HepG2 (cell line): ENCODE measurements around the gene KPNA3. TPM values are rescaled to one million over a fixed set of nuclear protein-coding genes. Genes with fewer than 3 reads are reported as not detected.

Source experiments
- ARHGAP35 ChIP-seq: sonication (generic); formaldehyde crosslinking; IDR thresholded peaks from 2 replicates; pipeline ENCODE4 v1.9.0; 2022; ENCODE audit warnings: mild to moderate bottlenecking, inconsistent platforms, moderate library complexity, missing genetic modification reagents, borderline replicate concordance
- BHLHE40 ChIP-seq: IDR thresholded peaks from 2 replicates; pipeline ENCODE4 v1.6.1; 2011; ENCODE audit warnings: low read length, improper control_type of control experiment
- CEBPB ChIP-seq: IDR thresholded peaks from 2 replicates; pipeline ENCODE4 v1.6.1; 2011; ENCODE audit warnings: low read depth, low read length, improper control_type of control experiment, borderline replicate concordance
- GFI1 ChIP-seq: sonication (generic); formaldehyde crosslinking; IDR thresholded peaks from 2 replicates; pipeline ENCODE4 v1.5.0; 2020; ENCODE audit warnings: missing genetic modification reagents, mild to moderate bottlenecking, borderline replicate concordance
- HCFC1 ChIP-seq: fragments of 150-350 bp; IDR thresholded peaks from 2 replicates; pipeline ENCODE4 v1.6.1; 2014; ENCODE audit warnings: low read depth, low read length
- HDAC1 ChIP-seq: sonication (generic); formaldehyde crosslinking; IDR thresholded peaks from 2 replicates; pipeline ENCODE4 v1.5.1; 2020; ENCODE audit warnings: mild to moderate bottlenecking, missing genetic modification reagents
- HNRNPH1 ChIP-seq: fragments of 200-400 bp; formaldehyde crosslinking; optimal IDR thresholded peaks from 2 replicates; pipeline ENCODE3; 2017; ENCODE audit warnings: mild to moderate bottlenecking, low read depth, low read length
- MIER2 ChIP-seq: IDR thresholded peaks from 2 replicates; pipeline ENCODE4 v1.6.1; 2016; ENCODE audit warnings: missing biosample characterization, missing genetic modification reagents
- MTA3 ChIP-seq: sonication (generic); formaldehyde crosslinking; IDR thresholded peaks from 2 replicates; pipeline ENCODE4 v1.4.0; 2020; ENCODE audit warnings: missing genetic modification reagents
- NPAS2 ChIP-seq: sonication (generic); formaldehyde crosslinking; IDR thresholded peaks from 2 replicates; pipeline ENCODE4 v1.8.0; 2022; ENCODE audit warnings: mild to moderate bottlenecking, missing genetic modification reagents, borderline replicate concordance
- PAX8 ChIP-seq: sonication (generic); formaldehyde crosslinking; IDR thresholded peaks from 2 replicates; pipeline ENCODE4 v1.8.0; 2022; ENCODE audit warnings: mild to moderate bottlenecking, missing genetic modification reagents, borderline replicate concordance
- RBAK ChIP-seq: sonication (generic); formaldehyde crosslinking; IDR thresholded peaks from 2 replicates; pipeline ENCODE4 v1.5.1; 2020; ENCODE audit warnings: mild to moderate bottlenecking, missing genetic modification reagents
- RXRA ChIP-seq: sonication (generic); formaldehyde crosslinking; IDR thresholded peaks from 2 replicates; pipeline ENCODE4 v1.5.1; 2020; ENCODE audit warnings: missing genetic modification reagents
- SOX13 ChIP-seq, 3 experiments: fragments of 450-650 bp in 1 of 3; sonication (generic) in 1 of 3; formaldehyde crosslinking in 1 of 3; IDR thresholded peaks in 2 of 3; conservative IDR thresholded peaks in 1 of 3; 2 replicates each; pipeline versions ENCODE4 v1.5.0 to v1.6.1; 2016 to 2020; ENCODE audit warnings: antibody characterized with exemption in 1 of 3, mild to moderate bottlenecking in 1 of 3, missing compliant biosample characterization in 1 of 3, missing genetic modification reagents in 1 of 3, moderate library complexity in 1 of 3
- U2AF1 ChIP-seq: fragments of 200-400 bp; formaldehyde crosslinking; optimal IDR thresholded peaks from 2 replicates; pipeline ENCODE3; 2017; ENCODE audit warnings: mild to moderate bottlenecking, low read depth, low read length
- ZSCAN20 ChIP-seq: sonication (generic); formaldehyde crosslinking; IDR thresholded peaks from 2 replicates; pipeline ENCODE4 v1.4.0; 2020; ENCODE audit warnings: missing genetic modification reagents, mild to moderate bottlenecking, borderline replicate concordance
- polyA plus RNA-seq, 8 experiments: library from polyadenylated mRNA; depleted of rRNA in 3 of 8; stranded (reverse) in 7 of 8; unstranded in 1 of 8; fragments of >200 nt; fragmentation: Illumina TruSeq in 4 of 8; extraction: Trizol in 4 of 8; gene quantifications; 2 replicates each; pipeline versions ENCODE4 v1.2.1 to v1.2.3, GENCODE V29; 2011 to 2016; ENCODE audit warnings: low read depth in 4 of 8, missing spikeins in 1 of 8, mixed read lengths in 1 of 8; ENCODE audit not compliant: insufficient read depth in 1 of 8
- total RNA-seq, 5 experiments: library from RNA; depleted of rRNA; stranded (reverse); fragments of >200 nt; fragmentation: Illumina TruSeq; extraction: Trizol; gene quantifications; 2 replicates each; pipeline ENCODE4 v1.2.3, GENCODE V29; 2016; ENCODE audit warnings: low read depth in 1 of 5
- TF ChIP-seq, protein P1 (sequence below): sonication (generic); formaldehyde crosslinking; IDR thresholded peaks from 2 replicates; pipeline ENCODE4 v1.4.0; 2020; ENCODE audit warnings: missing genetic modification reagents
- TF ChIP-seq, protein P2 (sequence below): sonication (generic); formaldehyde crosslinking; IDR thresholded peaks from 2 replicates; pipeline ENCODE4 v1.4.0; 2020; ENCODE audit warnings: missing genetic modification reagents
- TF ChIP-seq, protein P3 (sequence below): sonication (generic); formaldehyde crosslinking; IDR thresholded peaks from 2 replicates; pipeline ENCODE4 v1.5.1; 2020; ENCODE audit warnings: mild to moderate bottlenecking, moderate library complexity, missing genetic modification reagents

Gene KPNA3
- total and polyA plus RNA-seq, 2 of the 13 experiments (the other 11 are each of a cell fraction or from before 2014, with no cell fraction given) = 13.0 to 28.9 TPM

DNA sequence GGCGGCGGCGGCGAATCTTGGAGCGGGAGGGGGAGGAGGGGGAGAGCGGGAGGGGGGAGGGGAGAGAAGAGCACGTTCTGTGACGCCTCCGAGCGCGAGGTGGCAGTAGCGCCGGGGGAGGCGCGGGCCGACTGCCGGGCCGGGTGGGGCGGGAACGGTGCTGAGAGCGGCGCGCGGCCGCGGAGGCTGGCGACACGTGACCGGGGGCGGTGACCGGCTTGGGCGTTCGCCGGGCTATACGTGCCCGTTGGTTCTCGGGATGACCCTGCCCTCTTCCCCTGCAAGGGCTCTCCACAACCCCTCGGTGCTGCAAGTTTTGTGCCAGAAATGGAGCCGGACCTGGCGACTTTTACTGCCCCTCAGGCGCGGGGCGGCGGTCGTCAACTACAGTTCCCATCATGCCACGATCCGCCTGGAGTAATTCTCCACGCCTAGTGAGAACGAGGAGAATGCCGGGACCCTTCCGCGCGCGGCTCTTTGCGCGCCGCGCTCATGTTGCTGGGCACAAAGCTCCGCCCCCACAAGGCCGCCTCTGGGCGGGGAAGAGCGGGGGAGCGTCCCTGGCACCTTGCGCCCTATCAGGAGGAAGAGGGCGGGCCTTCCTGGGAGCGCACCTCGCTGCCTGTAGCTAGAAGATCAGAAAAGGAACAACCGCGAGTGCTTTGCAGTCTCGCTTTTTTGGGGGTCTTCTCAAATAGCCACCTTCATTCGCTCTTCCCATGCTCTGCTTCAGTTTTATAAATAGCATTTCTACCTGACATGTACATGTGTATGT is at the start of gene KPNA3 (continued):
- no peak; the same call in 1 of the 2 replicates for TF ChIP-seq ZSCAN20
- peak; percentile 75 for TF ChIP-seq HDAC1 (CRISPR knock-in tag)
- TF ChIP-seq CEBPB = no peak
- no peak for TF ChIP-seq RBAK (CRISPR knock-in tag)
- TF ChIP-seq U2AF1 = no peak
- TF ChIP-seq MTA3 (CRISPR knock-in tag) = no peak
- no peak for TF ChIP-seq SOX13 (IDR thresholded peaks at IDR 0.05)
- TF ChIP-seq SOX13 (CRISPR knock-in tag; conservative IDR thresholded peaks at IDR 0.05 in 1 of 2, IDR thresholded peaks at IDR 0.05 in 1 of 2) = peak in 1 of 2 experiments; percentile 32; a peak in 1 of 4 replicates
- TF ChIP-seq, protein P1, sequence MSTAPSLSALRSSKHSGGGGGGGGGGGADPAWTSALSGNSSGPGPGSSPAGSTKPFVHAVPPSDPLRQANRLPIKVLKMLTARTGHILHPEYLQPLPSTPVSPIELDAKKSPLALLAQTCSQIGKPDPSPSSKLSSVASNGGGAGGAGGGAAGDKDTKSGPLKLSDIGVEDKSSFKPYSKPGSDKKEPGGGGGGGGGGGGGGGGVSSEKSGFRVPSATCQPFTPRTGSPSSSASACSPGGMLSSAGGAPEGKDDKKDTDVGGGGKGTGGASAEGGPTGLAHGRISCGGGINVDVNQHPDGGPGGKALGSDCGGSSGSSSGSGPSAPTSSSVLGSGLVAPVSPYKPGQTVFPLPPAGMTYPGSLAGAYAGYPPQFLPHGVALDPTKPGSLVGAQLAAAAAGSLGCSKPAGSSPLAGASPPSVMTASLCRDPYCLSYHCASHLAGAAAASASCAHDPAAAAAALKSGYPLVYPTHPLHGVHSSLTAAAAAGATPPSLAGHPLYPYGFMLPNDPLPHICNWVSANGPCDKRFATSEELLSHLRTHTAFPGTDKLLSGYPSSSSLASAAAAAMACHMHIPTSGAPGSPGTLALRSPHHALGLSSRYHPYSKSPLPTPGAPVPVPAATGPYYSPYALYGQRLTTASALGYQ (CRISPR knock-in tag) = peak; percentile 55; the same call in 1 of the 2 replicates
- TF ChIP-seq HCFC1 = peak; percentile 58; the same call in 1 of the 2 replicates
- TF ChIP-seq MIER2 (CRISPR knock-in tag) = no peak
- TF ChIP-seq NPAS2 (CRISPR knock-in tag) = no peak
- no peak for TF ChIP-seq HNRNPH1
- TF ChIP-seq GFI1 (CRISPR knock-in tag) = peak; percentile 34; the same call in 1 of the 2 replicates
- TF ChIP-seq, protein P2, sequence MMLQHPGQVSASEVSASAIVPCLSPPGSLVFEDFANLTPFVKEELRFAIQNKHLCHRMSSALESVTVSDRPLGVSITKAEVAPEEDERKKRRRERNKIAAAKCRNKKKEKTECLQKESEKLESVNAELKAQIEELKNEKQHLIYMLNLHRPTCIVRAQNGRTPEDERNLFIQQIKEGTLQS (CRISPR knock-in tag) = no peak
- TF ChIP-seq PAX8 (CRISPR knock-in tag) = 0 out of 2 replicates have a peak, but pooled peaks have one; percentile 66
- no peak for TF ChIP-seq ARHGAP35 (CRISPR knock-in tag)
- TF ChIP-seq BHLHE40 = peak; percentile 91
- TF ChIP-seq, protein P3, sequence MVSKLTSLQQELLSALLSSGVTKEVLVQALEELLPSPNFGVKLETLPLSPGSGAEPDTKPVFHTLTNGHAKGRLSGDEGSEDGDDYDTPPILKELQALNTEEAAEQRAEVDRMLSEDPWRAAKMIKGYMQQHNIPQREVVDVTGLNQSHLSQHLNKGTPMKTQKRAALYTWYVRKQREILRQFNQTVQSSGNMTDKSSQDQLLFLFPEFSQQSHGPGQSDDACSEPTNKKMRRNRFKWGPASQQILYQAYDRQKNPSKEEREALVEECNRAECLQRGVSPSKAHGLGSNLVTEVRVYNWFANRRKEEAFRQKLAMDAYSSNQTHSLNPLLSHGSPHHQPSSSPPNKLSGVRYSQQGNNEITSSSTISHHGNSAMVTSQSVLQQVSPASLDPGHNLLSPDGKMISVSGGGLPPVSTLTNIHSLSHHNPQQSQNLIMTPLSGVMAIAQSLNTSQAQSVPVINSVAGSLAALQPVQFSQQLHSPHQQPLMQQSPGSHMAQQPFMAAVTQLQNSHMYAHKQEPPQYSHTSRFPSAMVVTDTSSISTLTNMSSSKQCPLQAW = no peak
- TF ChIP-seq RXRA (CRISPR knock-in tag) = peak; percentile 79; the same call in 1 of the 2 replicates
